NCI-H526 (cell line): ENCODE measurements around the gene RFX2.
A peak's percentile ranks its signal among the peaks of the same experiment; 100 is the strongest.
"Not testable (repeated sequence)": the region's sequence is repeated elsewhere in the genome, so short reads cannot be mapped to it uniquely, and the experiment has no call there.

ENCODE experiments used
- DNase-seq, 2 experiments: peaks; one replicate each; lab custom pipeline; 2025; lab: John Stamatoyannopoulos, UW

The RFX2 gene

GRCh38 chr19:6110360-6110977, at the start of gene RFX2:
RFX2 (minus strand) TSS chr19:6110500; CDS start chr19:6047496, 63,004 bp downstream.
- peak; percentile 88 to 98 for DNase-seq

GRCh38 chr19:6156033-6156432, 45.7 kb upstream of the RFX2 start:
- no peak for DNase-seq

GRCh38 chr19:6150289-6150688, 40.0 kb upstream of the RFX2 start:
- DNase-seq = no peak

GRCh38 chr19:6141217-6141616, 30.9 kb upstream of the RFX2 start:
- DNase-seq = no peak

GRCh38 chr19:6138511-6138910, 28.2 kb upstream of the RFX2 start:
- no peak for DNase-seq

- no peak for DNase-seq
These were observed 27.8 kb upstream of the RFX2 start for GRCh38 chr19:6138066-6138465.

GRCh38 chr19:6133231-6133630, 22.9 kb upstream of the RFX2 start:
- DNase-seq = no peak

- DNase-seq = no peak
These were observed 22.2 kb upstream of the RFX2 start for GRCh38 chr19:6132482-6132881.

- DNase-seq = no peak
These were observed 17.5 kb upstream of the RFX2 start for GRCh38 chr19:6127716-6128335.

GRCh38 chr19:6126335-6126974, 16.2 kb upstream of the RFX2 start:
- peak; percentile 44 to 72 for DNase-seq

GRCh38 chr19:6125571-6125989, 15.3 kb upstream of the RFX2 start:
- peak; percentile 62 to 81 for DNase-seq

GRCh38 chr19:6119031-6119430, 8.7 kb upstream of the RFX2 start:
- no peak for DNase-seq

- no peak for DNase-seq
These were observed 7.7 kb upstream of the RFX2 start for GRCh38 chr19:6118043-6118442.

GRCh38 chr19:6117534-6117933, 7.2 kb upstream of the RFX2 start:
- no peak for DNase-seq

GRCh38 chr19:6116749-6117430, 6.6 kb upstream of the RFX2 start:
- DNase-seq = no peak

GRCh38 chr19:6115992-6116391, 5.7 kb upstream of the RFX2 start:
- DNase-seq = no peak

- DNase-seq = no peak
These were observed 3.4 kb upstream of the RFX2 start for GRCh38 chr19:6113616-6114188.

GRCh38 chr19:6109947-6110346, 353 bp downstream of the RFX2 start:
- no peak for DNase-seq

- peak in 1 of 2 experiments; percentile 28 for DNase-seq
These were observed 1.3 kb downstream of the RFX2 start for GRCh38 chr19:6108721-6109633.

GRCh38 chr19:6106643-6107294, 3.5 kb downstream of the RFX2 start:
- not testable (repeated sequence) for DNase-seq

GRCh38 chr19:6105444-6105843, 4.9 kb downstream of the RFX2 start:
- no peak for DNase-seq
